HG03520 (cell line): Measurements from ENCODE around the gene RERG.

ENCODE experiments used
- ATAC-seq: cut with Tn5 transposase; IDR thresholded peaks from one replicate; pipeline ENCODE4 v1.9.1; 2021; ENCODE audit warnings: mild to moderate bottlenecking, moderate library complexity; ENCODE audit not compliant: unreplicated experiment

RERG gene

DNA sequence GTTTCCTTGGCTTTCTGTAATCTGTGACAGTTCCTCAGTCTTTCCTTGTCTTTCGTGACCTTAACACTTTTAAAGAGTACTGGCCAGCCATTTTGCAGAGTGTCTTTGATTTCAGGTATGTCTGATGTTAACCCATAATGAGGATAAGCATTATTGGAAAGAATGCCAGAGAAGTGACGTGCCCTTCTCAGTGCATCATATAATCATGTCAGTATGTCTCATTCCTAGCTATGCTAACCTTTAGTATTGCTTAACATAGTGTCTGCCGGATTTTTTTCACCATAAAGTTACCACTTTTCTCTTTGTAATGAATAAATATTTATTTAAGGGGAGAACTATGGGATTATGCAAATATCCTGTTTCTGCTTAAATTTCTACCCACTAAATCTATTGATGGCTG lies 28.5 kb downstream of the RERG start:
- ATAC-seq = no peak

DNA sequence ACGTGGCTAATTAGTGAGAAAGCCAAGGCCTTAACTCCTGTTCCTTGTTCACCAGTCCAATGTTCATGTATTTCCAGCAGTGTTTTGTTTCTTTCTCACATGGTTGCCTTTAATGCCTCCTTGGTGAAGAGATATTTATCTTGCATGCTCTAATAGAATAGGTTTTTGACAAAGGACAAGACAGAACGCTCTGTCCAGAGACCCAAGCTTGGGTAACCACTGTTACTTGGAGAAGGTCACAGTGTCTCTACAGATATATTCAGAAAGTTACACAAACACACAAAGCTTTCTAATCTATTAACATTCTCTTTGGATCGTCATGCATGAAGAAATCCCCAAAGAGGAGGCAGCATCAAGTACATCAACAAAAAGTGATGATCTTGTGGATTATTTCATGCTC lies 33.1 kb downstream of the RERG start:
- no peak for ATAC-seq

DNA sequence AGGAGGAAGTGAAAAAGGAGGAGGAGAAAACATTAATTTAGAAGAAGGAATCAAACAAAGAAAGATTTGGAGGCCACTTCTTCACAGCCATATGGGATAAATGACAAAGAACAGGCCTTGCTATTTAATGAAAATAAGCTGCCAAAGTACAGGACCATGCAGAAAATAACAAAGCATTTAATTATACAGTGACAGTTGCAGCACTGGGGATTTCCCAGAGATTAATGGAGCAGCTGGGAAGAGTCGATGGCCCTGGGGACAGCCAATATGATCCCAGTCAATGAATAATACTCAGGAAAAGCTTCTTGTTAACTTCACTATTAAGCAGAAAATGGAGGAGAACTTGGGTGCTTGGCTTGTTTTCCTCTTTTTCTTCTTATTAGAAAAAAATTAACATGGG lies 34.6 kb downstream of the RERG start:
- no peak for ATAC-seq

- no peak for ATAC-seq
These were observed 36.7 kb downstream of the RERG start for GRCh38 chr12:15184484-15184883.

DNA sequence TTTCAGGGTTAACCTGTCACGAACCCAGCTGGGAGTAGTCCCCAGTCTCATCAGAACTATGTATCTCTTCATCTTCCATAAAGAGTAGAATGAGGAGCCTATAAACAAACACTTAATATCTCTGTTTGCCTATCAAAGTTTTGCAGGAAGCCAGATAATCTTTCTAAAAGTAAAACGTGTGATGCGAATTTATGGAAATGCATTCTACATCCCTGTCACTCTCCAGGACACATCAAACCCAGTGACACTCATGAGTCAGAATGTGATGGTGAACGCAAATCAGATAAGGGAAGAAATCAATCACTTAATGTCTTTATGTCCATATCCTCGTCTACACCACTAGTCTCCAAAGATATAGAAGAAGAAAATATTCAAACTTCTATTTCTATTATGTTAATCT lies 37.4 kb downstream of the RERG start:
- no peak for ATAC-seq

GRCh38 chr12:15181017-15181683 lies 40.1 kb downstream of the RERG start:
- no peak for ATAC-seq

DNA sequence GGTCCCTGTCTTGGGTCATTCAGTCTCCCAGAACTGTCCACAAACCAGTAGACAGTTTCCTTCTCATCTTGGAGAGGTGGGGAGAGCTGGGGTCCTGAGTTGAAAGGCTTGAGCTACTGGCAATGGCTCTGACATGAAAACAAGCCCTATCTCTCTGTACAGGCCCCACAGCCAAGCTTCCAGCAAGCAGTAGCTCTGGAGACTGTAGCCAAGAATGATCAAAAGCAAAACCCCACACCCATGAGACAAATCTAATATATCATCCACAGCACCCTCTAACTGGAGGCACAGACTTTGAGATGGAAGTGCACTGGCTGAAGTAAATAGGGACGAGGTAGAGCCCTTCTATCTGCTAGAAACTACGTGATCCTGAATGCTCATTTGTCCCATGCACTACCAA lies 40.9 kb downstream of the RERG start:
- no peak for ATAC-seq

DNA sequence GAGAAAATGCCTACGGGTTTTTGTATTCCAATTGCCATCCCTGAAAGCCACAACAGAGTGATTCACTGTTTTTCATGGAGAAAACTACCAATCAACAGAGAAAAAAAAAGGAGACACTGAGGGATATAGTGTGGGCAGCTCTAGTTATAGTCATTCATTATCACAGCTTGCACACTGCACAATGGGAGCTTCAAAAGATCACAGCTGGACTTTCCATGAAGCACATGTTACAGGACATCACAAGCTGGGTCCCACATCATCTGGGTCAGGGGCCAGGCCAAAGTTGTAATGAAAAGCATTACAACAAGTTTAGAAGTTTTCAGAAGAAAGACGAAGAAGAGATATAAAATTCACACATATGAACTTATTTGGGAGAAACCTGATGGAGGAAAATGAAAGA lies 41.5 kb downstream of the RERG start:
- ATAC-seq = no peak

DNA sequence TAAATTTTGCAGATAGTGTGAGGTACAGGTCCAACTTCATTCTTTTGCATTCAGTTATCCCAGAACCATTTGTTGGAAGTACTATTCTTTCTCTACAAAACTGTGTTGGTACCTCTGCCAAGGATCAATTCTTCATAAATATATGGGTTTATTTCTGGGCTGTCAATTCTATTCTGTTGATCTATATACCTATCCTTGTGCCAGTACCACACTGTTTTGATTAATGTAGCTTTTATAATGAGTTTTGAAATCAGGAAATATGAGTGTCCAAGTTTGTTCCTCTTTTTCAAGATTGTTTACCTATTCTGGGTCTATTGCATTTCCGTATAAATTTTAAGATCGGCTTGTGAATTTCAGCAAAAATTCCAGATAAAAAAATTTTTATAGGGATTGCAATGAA lies 48.1 kb downstream of the RERG start:
- ATAC-seq = no peak

GRCh38 chr12:15172060-15172822 lies 49.0 kb downstream of the RERG start:
- no peak for ATAC-seq

GRCh38 chr12:15171012-15171655 lies 50.1 kb downstream of the RERG start:
- ATAC-seq = no peak

DNA sequence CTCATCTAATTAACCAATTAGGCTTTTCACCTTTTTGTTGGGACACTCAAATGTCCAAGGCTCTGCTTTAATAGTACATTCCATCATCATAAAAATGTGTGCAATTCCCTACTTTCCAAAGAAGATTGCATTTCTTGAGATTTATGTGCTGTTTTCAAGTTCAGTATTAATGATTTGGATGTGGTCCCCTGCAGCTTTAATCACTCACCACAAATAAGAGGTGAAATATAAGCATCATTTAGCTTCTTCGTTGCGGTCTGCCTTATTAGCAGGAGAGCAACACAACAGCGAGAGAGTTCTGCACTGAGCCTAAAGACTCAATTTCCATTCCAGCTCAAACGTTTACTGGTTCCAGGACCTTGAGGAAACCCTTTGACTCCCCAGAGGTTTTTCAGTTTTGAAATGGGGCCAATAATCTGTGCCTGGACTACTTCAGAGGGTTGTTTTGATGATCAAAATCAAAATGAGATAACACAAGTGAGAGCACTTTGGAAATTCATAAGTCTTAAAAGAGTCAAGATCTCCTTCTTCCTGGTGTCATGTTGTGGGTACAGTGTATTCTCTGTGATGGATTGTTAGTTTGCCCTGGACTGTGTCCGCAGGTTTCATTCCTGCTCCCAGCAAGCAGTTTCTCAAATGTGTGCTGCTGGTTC lies 53.1 kb downstream of the RERG start:
- no peak for ATAC-seq

- no peak for ATAC-seq
These were observed 56.1 kb downstream of the RERG start for GRCh38 chr12:15165012-15165659.

- no peak for ATAC-seq
These were observed 57.9 kb downstream of the RERG start for GRCh38 chr12:15163030-15163976.

DNA sequence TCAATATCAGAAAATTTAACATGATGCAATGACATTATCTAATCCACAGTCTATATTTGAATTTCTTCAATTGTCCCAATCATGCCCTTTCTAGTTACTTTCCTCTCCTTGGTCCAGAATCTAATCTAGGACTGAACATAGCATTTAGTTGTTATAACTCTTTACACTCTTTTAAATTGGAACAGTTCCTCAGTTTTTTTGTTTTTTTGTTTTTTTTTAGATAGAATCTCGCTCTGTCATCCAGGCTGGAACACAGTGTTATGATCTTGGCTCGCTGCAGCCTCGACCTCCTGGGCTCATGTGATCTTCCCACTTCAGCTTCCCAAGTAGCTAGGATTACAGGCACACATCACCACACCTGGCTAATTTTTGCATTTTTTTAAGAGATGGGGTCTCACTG lies 63.1 kb downstream of the RERG start:
- no peak for ATAC-seq

DNA sequence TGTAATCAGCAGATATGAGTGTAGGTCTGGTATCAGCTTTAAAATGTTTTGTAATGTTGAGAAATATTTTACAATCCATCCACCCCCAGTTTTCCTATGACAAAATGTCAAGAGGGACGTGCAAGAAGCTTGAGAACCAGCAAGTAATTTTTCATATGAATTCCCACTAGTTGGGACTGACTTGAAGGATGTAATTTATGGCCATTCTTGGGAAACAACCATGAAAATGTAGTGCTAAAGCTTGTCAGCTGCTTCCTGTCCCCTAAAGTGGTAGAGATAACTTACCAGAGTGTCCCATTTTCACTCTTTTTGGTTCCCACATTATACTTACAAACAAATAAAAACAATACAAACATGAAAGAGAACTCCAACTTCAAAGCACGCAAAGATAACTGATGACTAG lies 63.9 kb downstream of the RERG start:
- no peak for ATAC-seq

GRCh38 chr12:15155271-15155670 lies 65.9 kb downstream of the RERG start:
- ATAC-seq = no peak

DNA sequence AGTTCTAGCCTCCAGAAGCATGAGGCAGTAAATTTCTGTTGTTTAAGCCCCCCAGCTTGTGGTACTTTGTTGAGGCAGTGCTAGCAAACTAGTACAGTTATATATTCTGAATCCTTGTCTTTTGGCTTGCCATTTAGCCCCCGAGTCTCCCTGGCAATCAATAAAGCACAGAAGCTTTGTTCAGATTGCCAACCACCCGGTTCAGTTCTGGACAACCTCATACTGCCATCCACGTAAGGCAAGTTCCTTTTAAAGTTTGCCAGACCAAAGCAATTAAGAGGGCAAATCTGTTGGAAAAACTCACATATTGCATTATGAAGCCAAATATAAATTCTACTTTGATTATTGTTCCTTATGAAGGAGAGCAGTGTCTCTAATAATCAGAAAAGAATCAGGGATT lies 67.1 kb downstream of the RERG start:
- no peak for ATAC-seq

GRCh38 chr12:15152868-15153267 lies 68.3 kb downstream of the RERG start:
- ATAC-seq = no peak

- ATAC-seq = no peak
These were observed 68.8 kb downstream of the RERG start for GRCh38 chr12:15152456-15152855.
